ENCODE results near the gene PSAP.

The PSAP gene

GRCh38 chr10:71844084-71844483, 7.0 kb downstream of the PSAP start:
- DNase-seq = no peak

- DNase-seq = no peak
These were observed 8.0 kb downstream of the PSAP start for GRCh38 chr10:71842856-71843686.

GRCh38 chr10:71842422-71842821, 8.6 kb downstream of the PSAP start:
- no peak for DNase-seq

- DNase-seq = no peak
These were observed 10.1 kb downstream of the PSAP start for GRCh38 chr10:71840958-71841335.

- DNase-seq = no peak
These were observed 10.7 kb downstream of the PSAP start for GRCh38 chr10:71840177-71840957.

GRCh38 chr10:71838264-71839211, 12.5 kb downstream of the PSAP start:
- DNase-seq = no peak

- no peak for DNase-seq
These were observed 13.8 kb downstream of the PSAP start for GRCh38 chr10:71837098-71837827.

GRCh38 chr10:71836596-71836974, 14.5 kb downstream of the PSAP start:
- no peak for DNase-seq

- no peak for DNase-seq
These were observed 15.1 kb downstream of the PSAP start for GRCh38 chr10:71835671-71836595.

- no peak for DNase-seq
These were observed 16.7 kb downstream of the PSAP start for GRCh38 chr10:71834343-71834674.

GRCh38 chr10:71833451-71834342, 17.4 kb downstream of the PSAP start:
- DNase-seq = no peak

GRCh38 chr10:71832967-71833366, 18.1 kb downstream of the PSAP start:
- no peak for DNase-seq

GRCh38 chr10:71831646-71832552, 19.2 kb downstream of the PSAP start:
- DNase-seq = no peak

- no peak for DNase-seq
These were observed 20.3 kb downstream of the PSAP start for GRCh38 chr10:71830726-71831125.

GRCh38 chr10:71829896-71830295, 21.2 kb downstream of the PSAP start:
- no peak for DNase-seq

GRCh38 chr10:71829171-71829570, 21.9 kb downstream of the PSAP start:
- no peak for DNase-seq

- no peak for DNase-seq
These were observed 22.3 kb downstream of the PSAP start for GRCh38 chr10:71828702-71829101.

- no peak for DNase-seq
These were observed 23.2 kb downstream of the PSAP start for GRCh38 chr10:71827852-71828251.

- DNase-seq = no peak
These were observed 25.8 kb downstream of the PSAP start for GRCh38 chr10:71825217-71825616.
